Endodermal cell (in vitro differentiated cells): ENCODE measurements around the gene SNX11. TPM values are rescaled to one million over a fixed set of nuclear protein-coding genes. Genes with fewer than 3 reads are reported as not detected.

Source experiments
- DNase-seq: peaks from one replicate; pipeline ENCODE4 v3.0.0-alpha.2; 2017
- H3K27ac ChIP-seq: 2 replicates; pipeline ENCODE4 v1.5.1; 2013; ENCODE audit warnings: mild to moderate bottlenecking, low read depth, low read length, moderate library complexity
- H3K27me3 ChIP-seq: 2 replicates; pipeline ENCODE4 v1.6.1; 2013; ENCODE audit warnings: mild to moderate bottlenecking, low read length, moderate library complexity; ENCODE audit not compliant: insufficient read depth, control insufficient read depth, poor library complexity, severe bottlenecking
- H3K36me3 ChIP-seq: 2 replicates; pipeline ENCODE4 v1.7.0; 2013; ENCODE audit warnings: mild to moderate bottlenecking, low read length, moderate library complexity; ENCODE audit not compliant: control insufficient read depth, insufficient read depth
- H3K4me1 ChIP-seq: one replicate; pipeline ENCODE4 v1.7.0; 2013; ENCODE audit warnings: low read length; ENCODE audit not compliant: control insufficient read depth, insufficient read depth
- H3K4me3 ChIP-seq: 2 replicates; pipeline ENCODE4 v1.5.1; 2013; ENCODE audit warnings: mild to moderate bottlenecking, low read length, moderate library complexity
- H3K9ac ChIP-seq: 2 replicates; pipeline ENCODE4 v1.6.1; 2013; ENCODE audit warnings: mild to moderate bottlenecking, low read length, moderate library complexity; ENCODE audit not compliant: poor library complexity, severe bottlenecking; ENCODE audit errors: extremely low read depth
- H3K9me3 ChIP-seq: 2 replicates; pipeline ENCODE4 v1.6.1; 2013; ENCODE audit warnings: mild to moderate bottlenecking, low read length, moderate library complexity; ENCODE audit not compliant: control insufficient read depth
- H3K27ac Mint-ChIP-seq: 2 replicates; pipeline ENCODE4 v1.8.0; 2020; ENCODE audit warnings: mixed read lengths
- H3K27me3 Mint-ChIP-seq: 2 replicates; pipeline ENCODE4 v1.8.0; 2021; ENCODE audit warnings: mild to moderate bottlenecking, mixed read lengths; ENCODE audit not compliant: insufficient read depth
- H3K36me3 Mint-ChIP-seq: 2 replicates; pipeline ENCODE4 v1.8.0; 2020; ENCODE audit warnings: low read depth, mixed read lengths
- H3K4me1 Mint-ChIP-seq: 2 replicates; pipeline ENCODE4 v1.8.0; 2020; ENCODE audit warnings: mixed read lengths
- H3K4me3 Mint-ChIP-seq: 2 replicates; pipeline ENCODE4 v1.8.0; 2020; ENCODE audit warnings: mild to moderate bottlenecking, moderate library complexity, mixed read lengths
- H3K9me3 Mint-ChIP-seq: 2 replicates; pipeline ENCODE4 v1.8.0; 2020; ENCODE audit warnings: mild to moderate bottlenecking, mixed read lengths
- WGBS, 2 experiments: methylation state at CpG; one replicate each; pipeline versions ENCODE4 v1.1.5 to v1.1.7; 2013; ENCODE audit warnings: missing lambda C conversion rate in 2 of 2, mixed read lengths in 1 of 2; ENCODE audit not compliant: insufficient coverage in 1 of 2, insufficient read length in 1 of 2; 5-methylcytosine and 5-hydroxymethylcytosine counted together
- total RNA-seq, 2 donors: library from RNA; stranded (reverse); fragmentation: NEBNext Ultra II Directional in 1 of 2; extraction: Animal tissue kit (Norgen Biotek cat#: 25700) in 1 of 2; gene quantifications; 2 replicates in 1 of 2; 3 replicates in 1 of 2; pipeline ENCODE4 v1.2.1, GENCODE V29; 2021
- TF ChIP-seq, protein P1 (sequence below): fragments of 200-600 bp; sonication (generic); conservative IDR thresholded peaks from 2 replicates; pipeline ENCODE4 v1.5.0; 2021; ENCODE audit warnings: antibody characterized with exemption, mild to moderate bottlenecking

SNX11 gene
- total RNA-seq, 2 donors from 2014 or later: 19.7 to 20.5 TPM

DNA sequence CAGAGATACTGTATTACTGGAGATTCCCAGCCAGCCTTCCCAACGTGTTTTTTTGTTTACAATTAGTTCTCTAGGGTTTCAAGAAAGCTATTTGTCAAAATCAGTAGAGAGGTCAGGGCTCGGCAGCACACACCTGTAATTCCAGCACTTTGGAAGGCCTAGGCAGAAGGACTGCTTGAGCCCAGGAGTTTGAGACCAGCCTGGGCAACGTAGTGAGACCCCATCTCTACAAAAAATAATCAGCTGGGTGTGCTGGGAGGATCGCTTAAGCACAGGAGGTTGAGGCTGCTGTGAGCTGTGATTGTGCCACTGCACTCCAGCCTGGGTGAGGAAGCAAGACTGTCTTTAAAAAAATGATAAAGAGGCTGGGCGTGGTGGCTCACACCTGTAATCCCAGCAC, 25.7 kb upstream of the SNX11 start:
- Histone ChIP-seq H3K4me3 (no peak overlapping the region), H3K27ac (no peak overlapping the region), H3K36me3 (peaks cover 3% of the 10 kb centered on the region), H3K4me1 (no peaks in the 10 kb centered on the region), H3K27me3 (no peaks in the 10 kb centered on the region), H3K9me3 (no peaks in the 10 kb centered on the region), H3K9ac (no peak overlapping the region)
- TF ChIP-seq, protein P1, sequence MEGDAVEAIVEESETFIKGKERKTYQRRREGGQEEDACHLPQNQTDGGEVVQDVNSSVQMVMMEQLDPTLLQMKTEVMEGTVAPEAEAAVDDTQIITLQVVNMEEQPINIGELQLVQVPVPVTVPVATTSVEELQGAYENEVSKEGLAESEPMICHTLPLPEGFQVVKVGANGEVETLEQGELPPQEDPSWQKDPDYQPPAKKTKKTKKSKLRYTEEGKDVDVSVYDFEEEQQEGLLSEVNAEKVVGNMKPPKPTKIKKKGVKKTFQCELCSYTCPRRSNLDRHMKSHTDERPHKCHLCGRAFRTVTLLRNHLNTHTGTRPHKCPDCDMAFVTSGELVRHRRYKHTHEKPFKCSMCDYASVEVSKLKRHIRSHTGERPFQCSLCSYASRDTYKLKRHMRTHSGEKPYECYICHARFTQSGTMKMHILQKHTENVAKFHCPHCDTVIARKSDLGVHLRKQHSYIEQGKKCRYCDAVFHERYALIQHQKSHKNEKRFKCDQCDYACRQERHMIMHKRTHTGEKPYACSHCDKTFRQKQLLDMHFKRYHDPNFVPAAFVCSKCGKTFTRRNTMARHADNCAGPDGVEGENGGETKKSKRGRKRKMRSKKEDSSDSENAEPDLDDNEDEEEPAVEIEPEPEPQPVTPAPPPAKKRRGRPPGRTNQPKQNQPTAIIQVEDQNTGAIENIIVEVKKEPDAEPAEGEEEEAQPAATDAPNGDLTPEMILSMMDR: no peak
- peaks cover 8% of the 10 kb centered on the region for H3K36me3 Mint-ChIP-seq
- H3K9me3 Mint-ChIP-seq: no peaks in the 10 kb centered on the region
- DNase-seq: no peak
- H3K27me3 Mint-ChIP-seq: no peaks in the 10 kb centered on the region
- H3K4me1 Mint-ChIP-seq: peaks cover 14% of the 10 kb centered on the region
- H3K27ac Mint-ChIP-seq: peak overlapping the region; percentile 66
- WGBS, 2 experiments: 83 to 93% methylated on average over 4 to 5 of the region's 5 CpGs
- H3K4me3 Mint-ChIP-seq: no peak overlapping the region

DNA sequence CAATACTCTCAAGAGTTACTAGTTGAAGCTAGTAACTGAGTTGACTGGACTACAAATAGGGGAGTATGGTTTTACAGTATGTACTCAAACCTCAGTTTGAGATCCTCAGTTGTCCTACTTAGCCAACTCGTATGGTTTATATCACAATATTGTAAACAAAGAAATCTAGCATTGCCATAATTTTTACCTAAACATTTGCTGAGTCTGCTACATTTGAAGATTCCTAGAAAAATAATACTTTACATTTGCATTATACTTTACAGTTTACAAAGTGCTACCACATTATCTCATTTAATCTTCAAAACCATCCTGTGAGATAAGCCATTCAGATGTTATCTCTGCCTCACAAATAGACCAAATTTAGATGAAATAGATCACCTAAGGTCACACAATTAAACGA, 22.6 kb upstream of the SNX11 start:
- Histone ChIP-seq H3K27me3 (no peaks in the 10 kb centered on the region), H3K9ac (no peak overlapping the region), H3K9me3 (no peaks in the 10 kb centered on the region), H3K36me3 (no peaks in the 10 kb centered on the region), H3K4me3 (no peak overlapping the region), H3K27ac (no peak overlapping the region), H3K4me1 (no peaks in the 10 kb centered on the region)
- H3K36me3 Mint-ChIP-seq: peaks cover 10% of the 10 kb centered on the region
- WGBS, 2 experiments: 84 to 100% methylated on average over 2 of the region's 2 CpGs
- H3K4me3 Mint-ChIP-seq: no peak overlapping the region
- DNase-seq: no peak
- no peak overlapping the region for H3K27ac Mint-ChIP-seq
- H3K9me3 Mint-ChIP-seq: no peaks in the 10 kb centered on the region
- peaks cover 14% of the 10 kb centered on the region for H3K4me1 Mint-ChIP-seq
- TF ChIP-seq, protein P1: no peak
- H3K27me3 Mint-ChIP-seq: no peaks in the 10 kb centered on the region

DNA sequence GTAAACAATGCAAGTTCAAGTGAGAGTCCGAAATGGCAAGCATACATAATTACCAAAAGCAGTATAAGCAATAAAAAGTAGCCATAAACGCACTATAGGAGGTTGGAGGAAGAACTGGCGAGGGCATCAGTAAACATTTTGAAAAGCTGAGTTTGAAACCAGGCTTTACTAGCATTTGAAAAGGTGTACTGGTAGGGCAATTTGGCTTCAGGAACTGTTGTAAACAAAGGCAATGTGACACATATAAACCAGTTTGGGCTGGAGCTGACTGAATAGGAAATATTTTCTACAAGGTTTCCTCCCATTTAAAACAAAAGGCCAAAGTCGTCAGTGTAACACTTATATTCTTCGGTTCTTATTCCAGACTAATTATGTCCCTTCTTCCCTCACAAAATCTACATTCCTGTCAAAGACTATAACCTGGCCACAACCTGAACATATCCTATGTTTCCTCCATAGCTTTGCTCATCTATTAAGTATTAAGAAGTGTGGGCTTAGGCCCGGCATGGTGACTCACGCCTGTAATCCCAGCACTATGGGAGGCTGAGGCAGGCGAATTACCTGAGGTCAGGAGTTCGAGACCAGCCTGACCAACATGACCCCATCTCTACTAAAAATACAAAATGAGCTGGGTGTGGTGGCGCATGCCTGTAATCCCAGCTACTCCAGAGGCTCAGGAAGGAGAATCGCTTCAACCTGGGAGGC, 14.1 kb upstream of the SNX11 start:
- H3K4me1 Mint-ChIP-seq: no peaks in the 10 kb centered on the region
- Histone ChIP-seq H3K36me3 (peaks cover 36% of the 10 kb centered on the region), H3K27ac (no peak overlapping the region), H3K9ac (no peak overlapping the region), H3K27me3 (no peaks in the 10 kb centered on the region), H3K4me3 (no peak overlapping the region), H3K4me1 (no peaks in the 10 kb centered on the region), H3K9me3 (no peaks in the 10 kb centered on the region)
- H3K36me3 Mint-ChIP-seq: peaks cover 33% of the 10 kb centered on the region
- H3K27ac Mint-ChIP-seq: peak overlapping the region; percentile 74
- no peaks in the 10 kb centered on the region for H3K27me3 Mint-ChIP-seq
- no peak overlapping the region for H3K4me3 Mint-ChIP-seq
- no peak for DNase-seq
- H3K9me3 Mint-ChIP-seq: no peaks in the 10 kb centered on the region
- TF ChIP-seq, protein P1: no peak
- 93 to 96% methylated on average over 7 to 11 of the region's 11 CpGs for WGBS, 2 experiments
